Keratinocyte (primary cell): ENCODE results near the gene PRSS53. TPM values are rescaled to one million over a fixed set of nuclear protein-coding genes. Genes with fewer than 3 reads are reported as not detected.

Experiments
- DNase-seq: peaks from one replicate; pipeline ENCODE4 v3.0.0-alpha.2; 2011; ENCODE audit warnings: low read depth, missing footprints, low spot score
- FAIRE-seq: peaks from 2 replicates; lab custom pipeline; 2011; peaks lifted over from hg19 to GRCh38; lab: Jason Lieb, UNC
- H2AFZ ChIP-seq: 2 replicates; pipeline ENCODE4 v1.6.0; 2012; ENCODE audit warnings: low read length, control low read depth, inconsistent platforms; ENCODE audit not compliant: control insufficient read depth
- H3K27ac ChIP-seq: 2 replicates; pipeline ENCODE4 v1.5.1; 2011; ENCODE audit warnings: low read length; ENCODE audit not compliant: control insufficient read depth, insufficient read depth
- H3K27me3 ChIP-seq: 3 replicates; pipeline ENCODE4 v1.6.0; 2011; ENCODE audit warnings: low read length; ENCODE audit not compliant: control insufficient read depth, insufficient read depth; ENCODE audit errors: extremely low read depth
- H3K36me3 ChIP-seq, 2 experiments: 2 replicates in 1 of 2; 3 replicates in 1 of 2; pipeline ENCODE4 v1.5.1; 2011; ENCODE audit warnings: low read length in 2 of 2, mild to moderate bottlenecking in 1 of 2; ENCODE audit not compliant: control insufficient read depth in 2 of 2, insufficient read depth in 2 of 2; ENCODE audit errors: extremely low read depth in 1 of 2
- H3K4me1 ChIP-seq: 3 replicates; pipeline ENCODE4 v1.5.1; 2011; ENCODE audit warnings: low read length; ENCODE audit not compliant: control insufficient read depth, insufficient read depth; ENCODE audit errors: extremely low read depth
- H3K4me2 ChIP-seq: 3 replicates; pipeline ENCODE4 v1.6.0; 2011; ENCODE audit warnings: low read depth, low read length; ENCODE audit not compliant: control insufficient read depth, insufficient read depth; ENCODE audit errors: extremely low read depth
- H3K4me3 ChIP-seq, 3 experiments: fragments of 200-600 bp in 1 of 3; sonication (generic) in 1 of 3; 2 replicates in 2 of 3; 3 replicates in 1 of 3; pipeline ENCODE4 v1.5.1; 2011 to 2016; ENCODE audit warnings: low read length in 3 of 3, mild to moderate bottlenecking in 3 of 3, control low read depth in 2 of 3, inconsistent platforms in 1 of 3, low read depth in 1 of 3, mixed read lengths in 1 of 3, mixed run types in 1 of 3, moderate library complexity in 1 of 3; ENCODE audit not compliant: control insufficient read depth in 2 of 3, insufficient read depth in 2 of 3; ENCODE audit errors: extremely low read depth in 1 of 3
- H3K79me2 ChIP-seq: 2 replicates; pipeline ENCODE4 v1.6.0; 2012; ENCODE audit warnings: low read length; ENCODE audit not compliant: control insufficient read depth, insufficient read depth
- H3K9ac ChIP-seq: 3 replicates; pipeline ENCODE4 v1.6.0; 2011; ENCODE audit warnings: low read length; ENCODE audit not compliant: control insufficient read depth, insufficient read depth; ENCODE audit errors: extremely low read depth
- H3K9me1 ChIP-seq: 3 replicates; pipeline ENCODE4 v1.6.0; 2011; ENCODE audit warnings: low read length; ENCODE audit not compliant: control insufficient read depth, insufficient read depth; ENCODE audit errors: extremely low read depth
- H3K9me3 ChIP-seq: 2 replicates; pipeline ENCODE4 v1.5.1; 2012; ENCODE audit warnings: low read depth, low read length; ENCODE audit not compliant: control insufficient read depth
- H4K20me1 ChIP-seq: 3 replicates; pipeline ENCODE4 v1.6.0; 2011; ENCODE audit warnings: low read length; ENCODE audit not compliant: control insufficient read depth, insufficient read depth; ENCODE audit errors: extremely low read depth
- CTCF ChIP-seq, 3 experiments: IDR thresholded peaks in 1 of 3; conservative IDR thresholded peaks in 1 of 3; optimal IDR thresholded peaks in 1 of 3; 2 replicates in 2 of 3; 3 replicates in 1 of 3; pipeline versions ENCODE3 to v1.5.1; 2011; ENCODE audit warnings: low read length in 3 of 3, mild to moderate bottlenecking in 3 of 3, moderate library complexity in 2 of 3, control low read depth in 1 of 3, inconsistent platforms in 1 of 3; ENCODE audit not compliant: insufficient read depth in 2 of 3; ENCODE audit errors: extremely low read depth in 1 of 3
- EZH2 ChIP-seq: IDR thresholded peaks from one replicate; pipeline ENCODE4 v1.6.1; 2012; ENCODE audit warnings: inconsistent platforms, mild to moderate bottlenecking, low read length, moderate library complexity
- dilution Hi-C: fragments of 300-500 bp; cut with MboI; formaldehyde crosslinking; loops from one replicate; pipeline ENCODE4 v1.7.0; 2020; ENCODE audit warnings: low sequenced_read_pairs; ENCODE audit not compliant: extremely low pct_ligation_motif_present
- polyA plus RNA-seq, 5 experiments: library from polyadenylated mRNA; depleted of rRNA in 3 of 5; stranded (reverse) in 3 of 5; stranded (forward) in 1 of 5; unstranded in 1 of 5; fragments of >200 nt; gene quantifications; 1 replicate in 1 of 5; 2 replicates in 3 of 5; 3 replicates in 1 of 5; pipeline versions ENCODE4 v1.2.1 to v1.2.3, GENCODE V29; 2011 to 2012; ENCODE audit warnings: missing spikeins in 2 of 5, low read depth in 1 of 5, low replicate concordance in 1 of 5

The PRSS53 gene
- polyA plus RNA-seq, 1 donor (not counting 4 experiments of a cell fraction or from before 2014, with no cell fraction given) = 0.50 TPM

GRCh38 chr16:31109622-31110021, 20.9 kb upstream of the PRSS53 start:
- Histone ChIP-seq H3K79me2 (peaks cover 17% of the 10 kb centered on the region), H3K27me3 (no peaks in the 10 kb centered on the region), H4K20me1 (no peaks in the 10 kb centered on the region), H3K27ac (no peak overlapping the region), H2AFZ (no peak overlapping the region), H3K9me3 (no peaks in the 10 kb centered on the region), H3K4me3 (no peak overlapping the region), H3K36me3 (peaks cover 18 to 24% of the 10 kb centered on the region in 2 experiments), H3K9ac (no peak overlapping the region), H3K4me1 (peaks cover 8% of the 10 kb centered on the region), H3K9me1 (no peaks in the 10 kb centered on the region), H3K4me2 (no peak overlapping the region)
- no peak for FAIRE-seq
- dilution Hi-C loops = no loop called here
- TF ChIP-seq CTCF (optimal IDR thresholded peaks at IDR 0.05 in 1 of 3, IDR thresholded peaks at IDR 0.05 in 1 of 3, conservative IDR thresholded peaks at IDR 0.05 in 1 of 3; ENCODE audit: extremely low read depth in 1 of 3, insufficient read depth in 2 of 3, low read length in 3 of 3) (no peak), EZH2 (no peak)
- no peak for DNase-seq

- no peak for TF ChIP-seq EZH2
- no peak for TF ChIP-seq CTCF (optimal IDR thresholded peaks at IDR 0.05 in 1 of 3, IDR thresholded peaks at IDR 0.05 in 1 of 3, conservative IDR thresholded peaks at IDR 0.05 in 1 of 3; ENCODE audit: extremely low read depth in 1 of 3, insufficient read depth in 2 of 3, low read length in 3 of 3)
- H3K9me3 ChIP-seq = no peaks in the 10 kb centered on the region
- no peak for DNase-seq
- peaks cover 8% of the 10 kb centered on the region for H3K4me1 ChIP-seq
- H3K27me3 ChIP-seq = no peaks in the 10 kb centered on the region
- dilution Hi-C loops = no loop called here
- no peak for FAIRE-seq
- peak overlapping the region; percentile 83 for H3K9ac ChIP-seq
- no peak overlapping the region for H2AFZ ChIP-seq
- H3K36me3 ChIP-seq = peaks cover 18 to 24% of the 10 kb centered on the region in 2 experiments
- H4K20me1 ChIP-seq = no peaks in the 10 kb centered on the region
- H3K27ac ChIP-seq = peak overlapping the region; percentile 54
- peaks cover 17% of the 10 kb centered on the region for H3K79me2 ChIP-seq
- H3K9me1 ChIP-seq = no peaks in the 10 kb centered on the region
- peak overlapping the region; percentile 79 to 91 (median 87) for H3K4me3 ChIP-seq
- peak overlapping the region; percentile 74 for H3K4me2 ChIP-seq
These were observed 20.2 kb upstream of the PRSS53 start for GRCh38 chr16:31108794-31109558.
